AG10803 (cell line): ENCODE results near the gene CHRNG.

Experiments
- DNase-seq: peaks from one replicate; pipeline ENCODE4 v3.0.0; 2010; ENCODE audit warnings: low read depth
- H3K4me3 ChIP-seq: 2 replicates; pipeline ENCODE4 v1.5.1; 2011; ENCODE audit warnings: mild to moderate bottlenecking, low read length, control low read depth
- TF ChIP-seq, protein P1 (sequence below): conservative IDR thresholded peaks from 2 replicates; pipeline ENCODE4 v1.5.1; 2011; ENCODE audit warnings: mild to moderate bottlenecking, low read length, control low read depth, inconsistent platforms

Gene CHRNG

DNA sequence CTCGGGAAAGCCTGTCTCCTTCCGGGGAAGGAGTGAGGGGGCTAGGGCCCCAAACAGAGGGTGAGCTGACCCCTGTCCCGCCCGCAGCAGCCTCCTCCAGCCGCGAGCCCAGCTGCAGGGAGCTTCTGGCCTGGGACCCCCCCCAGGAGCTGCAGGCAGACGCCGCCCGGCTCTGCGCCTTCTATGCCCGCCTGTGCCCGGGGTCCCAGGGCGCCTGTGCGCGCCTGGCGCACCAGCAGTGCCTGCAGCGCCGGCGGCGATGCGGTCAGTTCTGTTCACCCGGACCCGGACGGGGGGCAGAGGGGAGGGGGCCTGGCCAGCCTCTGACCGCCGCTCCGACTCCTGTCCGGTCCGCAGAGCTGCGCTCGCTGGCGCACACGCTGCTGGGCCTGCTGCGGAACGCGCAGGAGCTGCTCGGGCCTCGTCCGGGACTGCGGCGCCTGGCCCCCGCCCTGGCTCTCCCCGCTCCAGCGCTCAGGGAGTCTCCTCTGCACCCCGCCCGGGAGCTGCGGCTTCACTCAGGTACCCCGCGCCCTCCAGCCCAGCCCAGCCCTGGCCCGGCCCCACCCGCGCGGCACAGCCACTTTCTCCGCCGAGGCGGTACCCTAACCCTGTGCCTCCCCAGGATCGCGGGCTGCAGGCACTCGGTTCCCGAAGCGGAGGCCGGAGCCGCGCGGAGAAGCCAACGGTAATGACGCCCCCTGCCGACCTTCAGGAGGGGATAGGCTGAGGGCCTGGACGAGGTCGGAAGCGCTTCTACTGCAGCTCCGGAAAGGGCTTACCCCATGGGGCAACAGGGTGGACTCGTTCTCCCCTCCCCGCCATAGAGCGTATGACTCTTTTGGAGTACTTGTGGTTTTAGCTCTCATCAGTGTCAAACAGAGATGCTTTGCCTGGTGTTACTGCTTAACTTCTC is 15.6 kb upstream of the CHRNG start:
- peak; percentile 13 for DNase-seq
- no peak overlapping the region for H3K4me3 ChIP-seq
- TF ChIP-seq, protein P1, sequence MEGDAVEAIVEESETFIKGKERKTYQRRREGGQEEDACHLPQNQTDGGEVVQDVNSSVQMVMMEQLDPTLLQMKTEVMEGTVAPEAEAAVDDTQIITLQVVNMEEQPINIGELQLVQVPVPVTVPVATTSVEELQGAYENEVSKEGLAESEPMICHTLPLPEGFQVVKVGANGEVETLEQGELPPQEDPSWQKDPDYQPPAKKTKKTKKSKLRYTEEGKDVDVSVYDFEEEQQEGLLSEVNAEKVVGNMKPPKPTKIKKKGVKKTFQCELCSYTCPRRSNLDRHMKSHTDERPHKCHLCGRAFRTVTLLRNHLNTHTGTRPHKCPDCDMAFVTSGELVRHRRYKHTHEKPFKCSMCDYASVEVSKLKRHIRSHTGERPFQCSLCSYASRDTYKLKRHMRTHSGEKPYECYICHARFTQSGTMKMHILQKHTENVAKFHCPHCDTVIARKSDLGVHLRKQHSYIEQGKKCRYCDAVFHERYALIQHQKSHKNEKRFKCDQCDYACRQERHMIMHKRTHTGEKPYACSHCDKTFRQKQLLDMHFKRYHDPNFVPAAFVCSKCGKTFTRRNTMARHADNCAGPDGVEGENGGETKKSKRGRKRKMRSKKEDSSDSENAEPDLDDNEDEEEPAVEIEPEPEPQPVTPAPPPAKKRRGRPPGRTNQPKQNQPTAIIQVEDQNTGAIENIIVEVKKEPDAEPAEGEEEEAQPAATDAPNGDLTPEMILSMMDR: no peak

DNA sequence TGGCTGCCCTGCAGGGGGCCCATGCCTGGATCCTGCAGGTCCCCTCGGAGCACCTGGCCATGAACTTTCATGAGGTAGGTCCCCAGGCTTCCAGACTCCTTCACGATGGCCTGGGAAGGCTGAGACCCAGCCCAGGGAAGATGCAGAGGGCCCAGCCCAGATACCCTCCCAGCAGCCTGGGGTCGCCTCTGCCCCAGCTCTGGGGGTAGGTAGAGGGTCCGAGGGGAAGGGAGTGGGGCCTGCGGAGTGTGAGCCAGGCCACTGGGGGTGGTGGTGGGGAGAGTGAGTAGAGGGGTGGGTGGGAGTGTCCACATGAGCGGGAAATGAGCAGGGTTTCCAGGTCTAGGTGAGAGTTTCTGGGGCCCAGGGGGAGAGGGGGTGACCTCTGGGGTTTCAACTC is 14.7 kb upstream of the CHRNG start:
- no peak overlapping the region for H3K4me3 ChIP-seq

DNA sequence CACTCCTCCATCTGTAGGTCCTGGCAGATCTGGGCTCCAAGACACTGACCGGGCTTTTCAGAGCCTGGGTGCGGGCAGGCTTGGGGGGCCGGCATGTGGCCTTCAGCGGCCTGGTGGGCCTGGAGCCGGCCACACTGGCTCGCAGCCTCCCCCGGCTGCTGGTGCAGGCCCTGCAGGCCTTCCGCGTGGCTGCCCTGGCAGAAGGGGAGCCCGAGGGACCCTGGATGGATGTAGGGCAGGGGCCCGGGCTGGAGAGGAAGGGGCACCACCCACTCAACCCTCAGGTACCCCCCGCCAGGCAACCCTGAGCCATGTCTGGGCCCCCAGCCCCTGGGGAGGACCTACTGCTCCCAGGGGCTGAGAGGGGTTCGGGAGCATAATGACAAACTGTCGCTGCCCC is 14.3 kb upstream of the CHRNG start:
- no peak for DNase-seq
- no peak overlapping the region for H3K4me3 ChIP-seq
- TF ChIP-seq, protein P1: no peak

More for the DNA sequence above, 14.7 kb upstream of the CHRNG start:
- TF ChIP-seq, protein P1: no peak
- DNase-seq: no peak

DNA sequence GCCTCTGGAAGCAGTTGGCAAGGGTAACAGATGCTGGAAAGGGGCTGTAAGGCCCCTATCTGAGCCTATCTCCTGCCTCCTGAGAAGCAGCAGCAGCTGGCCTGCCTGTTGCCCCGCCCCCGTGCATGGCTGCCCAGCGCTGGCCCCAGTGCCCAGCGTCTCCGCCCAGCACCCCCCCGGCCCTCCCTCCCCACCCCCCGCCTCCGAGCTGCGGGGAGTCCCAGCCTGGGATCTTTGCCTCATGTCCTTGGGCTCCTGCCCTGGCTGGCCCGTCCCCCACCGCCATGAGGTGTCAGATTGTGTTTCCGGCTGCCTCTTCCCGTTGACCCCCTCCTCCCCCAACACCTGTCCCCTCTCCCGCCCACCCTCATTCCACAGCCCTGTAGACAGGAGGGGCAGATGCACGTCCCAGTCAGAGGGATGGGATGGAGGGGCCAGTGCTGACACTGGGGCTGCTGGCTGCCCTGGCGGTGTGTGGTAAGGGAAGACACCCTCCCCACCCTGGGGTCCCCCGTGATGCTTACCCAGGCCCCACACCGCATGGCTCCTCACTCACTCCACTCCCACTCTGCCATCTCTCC is 13.6 kb upstream of the CHRNG start, which contains the start of gene CHRND:
CHRND (plus strand) TSS at position 370 of the 581 bp plus-strand sequence; CDS start at position 426, 56 bp downstream.
- TF ChIP-seq, protein P1: no peak
- no peak within 1 kb of the TSS for H3K4me3 ChIP-seq
- DNase-seq: no peak

DNA sequence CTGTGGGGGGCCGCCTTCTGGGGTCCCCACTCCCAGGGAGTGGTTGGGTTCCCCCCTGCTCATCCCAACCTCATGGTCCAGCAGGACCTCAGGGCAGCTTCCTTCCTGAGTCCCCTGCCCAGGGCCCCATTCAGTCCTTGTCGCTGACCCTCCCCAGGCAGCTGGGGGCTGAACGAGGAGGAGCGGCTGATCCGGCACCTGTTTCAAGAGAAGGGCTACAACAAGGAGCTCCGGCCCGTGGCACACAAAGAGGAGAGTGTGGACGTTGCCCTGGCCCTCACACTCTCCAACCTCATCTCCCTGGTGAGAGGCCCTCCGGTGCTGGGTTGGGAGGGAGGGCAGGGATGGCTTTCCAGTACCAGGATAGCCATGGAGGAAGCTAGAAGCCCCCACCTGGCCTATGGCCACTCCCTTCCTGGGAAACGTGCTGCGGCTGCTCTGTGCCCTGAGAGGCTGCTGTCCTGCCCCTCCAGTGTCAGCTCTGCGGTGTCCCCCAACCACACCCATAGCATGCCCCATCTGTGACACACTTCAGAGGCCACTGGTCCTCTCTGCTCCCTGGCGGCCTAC is 13.0 kb upstream of the CHRNG start:
- H3K4me3 ChIP-seq: no peak overlapping the region
- TF ChIP-seq, protein P1: no peak
- DNase-seq: no peak

DNA sequence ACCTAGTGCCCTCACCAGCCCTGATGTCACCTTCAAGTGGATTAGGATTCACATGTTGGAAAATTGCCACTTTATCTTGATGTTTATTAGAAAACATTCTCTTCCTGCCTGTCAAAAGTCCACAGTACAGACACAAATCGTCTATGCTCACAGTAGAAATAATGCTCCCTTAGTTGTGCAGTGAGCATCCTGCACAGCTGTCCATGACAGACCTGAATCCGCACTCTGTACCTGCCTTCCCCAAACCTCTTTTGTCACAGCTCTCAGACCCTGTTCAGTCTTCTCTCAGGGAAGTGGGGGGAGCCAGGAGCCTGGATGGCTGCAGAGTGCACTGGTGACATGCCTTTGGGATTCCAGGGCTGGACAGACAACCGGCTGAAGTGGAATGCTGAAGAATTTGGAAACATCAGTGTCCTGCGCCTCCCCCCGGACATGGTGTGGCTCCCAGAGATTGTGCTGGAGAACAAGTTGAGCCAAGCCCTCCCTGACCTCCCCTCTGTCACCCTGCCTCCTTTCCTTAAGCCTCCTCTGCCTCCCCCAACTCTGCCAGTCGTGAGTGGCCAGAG is 11.5 kb upstream of the CHRNG start:
- DNase-seq: no peak
- H3K4me3 ChIP-seq: no peak overlapping the region
- TF ChIP-seq, protein P1: no peak
